GM18507 (cell line): ENCODE measurements around the gene KLHL6.
A peak's percentile ranks its signal among the peaks of the same experiment; 100 is the strongest.
"Not testable (repeated sequence)": the region's sequence is repeated elsewhere in the genome, so short reads cannot be mapped to it uniquely, and the experiment has no call there.

Experiments
- DNase-seq: peaks from one replicate; pipeline ENCODE4 v3.0.0; 2011; ENCODE audit warnings: low read depth; ENCODE audit not compliant: insufficient read length; ENCODE audit errors: extremely low spot score
- FAIRE-seq: peaks from 2 replicates; lab custom pipeline; 2011; peaks lifted over from hg19 to GRCh38; lab: Jason Lieb, UNC

Gene KLHL6

DNA sequence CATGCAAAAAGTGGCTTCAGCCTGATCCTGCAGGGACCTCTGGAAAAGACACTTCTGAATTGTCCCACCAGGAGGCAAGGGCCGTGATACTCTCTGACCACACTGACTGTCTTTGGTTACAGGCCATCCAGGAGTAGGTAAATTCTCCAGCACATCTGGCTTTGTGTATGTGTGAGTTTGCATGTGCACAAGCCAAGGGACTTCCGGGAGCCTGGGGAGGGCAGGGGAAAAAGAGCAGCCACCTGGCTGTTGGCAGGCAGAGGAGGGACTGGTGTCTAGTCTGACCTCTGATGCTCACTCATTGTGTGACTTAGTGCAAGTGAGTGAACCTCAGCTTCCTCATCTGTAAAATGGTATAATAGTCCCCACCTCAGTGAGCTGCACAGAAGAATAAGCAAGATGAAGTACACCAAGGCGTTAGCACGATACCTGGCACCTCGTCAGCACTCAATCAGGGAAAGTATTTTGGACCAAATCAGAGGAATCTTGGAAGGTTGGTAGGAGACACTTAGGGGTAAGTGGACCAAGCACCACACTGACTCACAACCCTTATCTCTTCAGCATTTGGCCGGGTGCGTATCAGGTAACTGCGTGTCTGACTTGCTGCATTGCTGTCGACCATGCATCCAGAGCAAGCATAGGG, 19.1 kb downstream of the KLHL6 start:
- DNase-seq (no peak), FAIRE-seq (peak; percentile 81)

DNA sequence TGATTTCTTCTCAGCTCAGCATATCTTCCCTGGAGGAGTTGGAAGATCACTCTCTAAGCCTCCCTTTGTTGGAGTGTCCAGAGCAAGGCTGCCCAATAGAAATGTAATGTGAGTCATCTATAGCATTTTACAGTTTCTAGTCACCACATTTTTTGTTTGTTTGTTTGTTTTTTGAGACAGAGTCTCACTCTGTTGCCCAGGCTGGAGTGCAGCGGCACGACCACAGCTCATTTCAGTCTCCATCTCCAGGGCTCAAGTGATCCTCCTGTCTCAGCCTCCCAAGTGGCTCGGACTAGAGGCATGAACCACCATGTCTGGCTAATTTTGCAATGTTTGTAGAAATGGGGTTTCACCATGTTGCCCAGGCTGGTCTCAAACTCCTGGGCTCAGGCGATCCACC, 21.3 kb downstream of the KLHL6 start:
- DNase-seq, result no peak
- FAIRE-seq, result no peak

- no peak for DNase-seq
- FAIRE-seq, result peak; percentile 12
Measured at GRCh38 chr3:183533412-183534132, 21.9 kb downstream of the KLHL6 start.

DNA sequence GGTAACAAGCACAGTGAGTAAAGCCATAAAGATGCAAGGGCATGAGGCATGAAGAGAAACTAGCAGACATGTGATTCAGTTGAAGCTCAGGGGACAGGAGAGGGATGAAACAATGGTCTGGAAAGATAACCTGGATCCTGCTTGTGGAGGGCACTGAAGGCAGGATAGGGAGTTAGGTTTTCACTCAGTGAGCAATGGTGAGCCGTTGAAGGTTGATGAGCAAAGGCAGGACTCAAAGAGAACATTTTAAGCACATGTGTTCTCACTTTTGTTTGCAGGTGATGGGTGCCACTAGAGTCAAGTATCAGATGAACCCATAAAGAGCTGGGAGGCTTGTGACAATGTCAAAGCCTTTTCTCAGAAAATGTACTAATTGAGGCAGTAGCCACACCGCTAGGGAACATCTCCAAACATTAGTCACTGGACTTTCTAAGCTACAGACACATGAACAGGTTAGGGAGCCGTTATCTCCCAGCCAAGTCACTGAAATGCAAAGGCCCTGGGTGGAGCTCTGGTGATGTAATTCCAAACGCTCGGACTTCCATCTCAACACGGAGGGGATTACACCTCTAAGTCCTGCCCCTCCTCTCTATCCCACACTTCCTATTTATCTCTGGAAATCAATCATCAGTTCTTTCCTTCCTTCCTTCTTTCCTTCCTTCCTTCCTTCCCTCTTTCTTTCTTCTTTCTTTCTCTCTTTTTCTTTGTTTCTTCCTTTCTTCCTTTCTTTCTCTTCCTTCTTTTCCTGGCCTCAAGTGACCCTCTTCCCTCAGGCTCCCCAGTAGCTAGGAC, 22.7 kb downstream of the KLHL6 start:
- FAIRE-seq, result no peak

GRCh38 chr3:183529717-183530116, 25.8 kb downstream of the KLHL6 start:
- FAIRE-seq (no peak), DNase-seq (no peak)

More for the DNA sequence above, 22.7 kb downstream of the KLHL6 start:
- DNase-seq, result no peak

DNA sequence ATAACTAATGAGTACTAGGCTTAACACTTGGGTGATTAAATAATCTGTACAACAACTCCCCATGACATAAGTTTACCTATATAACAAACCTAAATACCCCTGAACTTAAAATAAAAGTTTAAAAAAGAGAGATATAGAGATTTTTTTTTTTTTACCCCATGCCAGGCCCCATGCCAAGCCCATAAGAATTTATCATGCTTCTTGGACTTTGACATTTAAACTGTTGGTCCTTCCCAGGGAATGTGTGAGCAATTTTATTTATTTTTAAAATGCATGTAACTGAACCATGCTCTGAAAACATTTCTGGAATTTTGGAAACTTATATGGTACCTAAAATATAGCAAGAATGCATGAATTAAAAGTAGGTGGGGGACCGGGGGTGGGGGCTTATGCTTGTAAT, 26.3 kb downstream of the KLHL6 start:
- FAIRE-seq (no peak), DNase-seq (no peak)

DNA sequence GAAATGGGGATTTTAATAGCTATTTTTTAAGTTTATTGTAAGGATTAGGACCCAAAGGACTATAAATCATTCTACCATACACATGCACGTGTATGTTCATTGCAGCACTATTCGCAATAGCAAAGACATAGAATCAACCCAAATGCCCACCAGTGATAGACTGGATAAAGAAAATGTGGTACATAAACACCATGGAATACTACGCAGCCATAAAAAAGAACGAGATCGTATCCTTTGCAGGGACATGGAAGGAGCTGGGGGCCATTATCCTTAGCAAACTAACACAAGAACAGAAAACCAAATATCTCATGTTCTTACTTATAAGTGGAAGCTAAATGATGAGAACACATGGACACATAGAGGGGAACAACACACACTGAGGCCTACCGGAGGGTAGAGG, 26.7 kb downstream of the KLHL6 start:
- DNase-seq, FAIRE-seq: not testable (repeated sequence)

GRCh38 chr3:183527428-183528379, 27.8 kb downstream of the KLHL6 start:
- DNase-seq (peak; percentile 39), FAIRE-seq (peak; percentile 90)

DNA sequence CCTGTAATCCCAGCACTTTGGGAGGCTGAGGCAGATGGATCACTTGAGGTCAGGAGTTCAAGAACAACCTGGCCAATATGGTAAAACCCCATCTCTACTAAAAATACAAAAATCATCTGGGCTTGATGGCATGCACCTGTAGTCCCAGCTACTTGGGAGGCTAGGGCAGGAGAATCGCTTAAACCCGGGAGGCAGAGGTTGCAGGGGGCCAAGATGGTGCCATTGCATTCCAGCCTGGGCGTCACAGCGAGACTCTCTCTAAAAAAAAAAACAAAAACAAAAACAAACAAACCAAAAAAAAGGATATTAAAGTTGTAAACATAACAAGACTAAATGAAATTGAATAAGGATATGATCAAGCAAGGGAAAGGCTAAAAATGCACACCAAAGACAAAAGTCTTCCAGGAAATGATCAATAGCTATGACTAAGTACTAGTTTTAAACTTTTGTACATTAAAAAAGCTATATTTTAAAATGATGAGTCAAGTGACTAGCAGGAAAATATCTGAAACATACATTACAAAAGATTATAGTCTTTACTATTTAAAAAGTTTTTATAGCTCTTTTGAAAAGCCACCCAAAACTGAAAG, 28.6 kb downstream of the KLHL6 start:
- DNase-seq (no peak), FAIRE-seq (no peak)

DNA sequence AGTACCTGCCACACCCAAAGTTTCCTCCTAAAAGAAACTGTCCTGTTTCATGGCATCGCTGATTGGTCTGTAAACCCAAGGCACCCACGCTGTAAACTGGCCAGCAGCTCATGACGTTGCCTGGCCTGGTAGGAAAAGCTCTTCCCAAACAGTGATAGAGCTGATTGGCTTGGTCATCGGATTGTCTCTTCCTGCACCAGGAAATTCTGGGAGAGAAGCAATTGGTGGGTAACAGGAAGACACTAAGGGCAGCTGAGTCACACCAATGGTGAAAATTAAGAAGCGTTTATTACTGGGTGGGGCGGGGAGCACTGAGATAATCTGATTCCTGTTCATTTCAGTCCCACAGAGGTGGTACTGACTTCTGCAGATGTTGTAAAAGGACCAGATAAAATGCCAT, 31.0 kb downstream of the KLHL6 start:
- FAIRE-seq (no peak), DNase-seq (no peak)

DNA sequence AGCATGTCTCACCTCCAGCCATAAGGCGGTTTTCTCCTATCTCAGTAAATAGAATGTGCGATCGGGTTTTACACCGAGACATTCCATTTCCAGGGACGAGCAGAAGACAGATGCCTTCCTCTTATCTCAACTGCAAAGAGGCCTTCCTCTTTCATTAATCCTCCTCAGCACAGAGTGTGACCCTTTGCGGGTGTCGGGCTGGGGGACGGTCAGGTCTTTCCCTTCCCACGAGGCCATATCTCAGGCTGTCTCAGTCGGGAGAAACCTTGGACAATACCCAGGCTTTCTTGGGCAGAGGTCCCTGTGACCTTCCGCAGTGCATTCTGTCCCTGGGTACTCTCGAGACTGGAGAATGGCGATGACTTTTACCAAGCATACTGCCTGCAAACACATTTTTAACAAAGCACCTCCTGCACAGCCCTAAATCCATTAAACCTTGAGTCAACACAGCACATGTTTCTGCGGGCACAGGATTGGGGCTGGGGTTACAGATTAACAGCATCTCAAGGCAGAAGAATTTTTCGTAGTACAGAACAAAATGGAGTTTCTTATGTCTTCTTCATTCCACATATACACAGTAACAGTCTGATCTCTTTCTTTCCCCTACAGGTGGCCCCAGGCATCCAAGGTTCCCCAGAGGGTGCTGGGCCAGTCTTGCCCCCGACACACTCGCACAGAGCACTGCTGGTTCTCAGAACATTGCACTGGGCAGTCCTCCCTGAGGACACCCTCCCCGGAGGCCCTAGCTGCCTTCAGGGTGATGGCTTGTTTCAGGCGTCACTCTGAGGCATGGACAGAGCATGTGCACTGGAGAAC, 34.6 kb downstream of the KLHL6 start:
- not testable (repeated sequence) for FAIRE-seq, DNase-seq

DNA sequence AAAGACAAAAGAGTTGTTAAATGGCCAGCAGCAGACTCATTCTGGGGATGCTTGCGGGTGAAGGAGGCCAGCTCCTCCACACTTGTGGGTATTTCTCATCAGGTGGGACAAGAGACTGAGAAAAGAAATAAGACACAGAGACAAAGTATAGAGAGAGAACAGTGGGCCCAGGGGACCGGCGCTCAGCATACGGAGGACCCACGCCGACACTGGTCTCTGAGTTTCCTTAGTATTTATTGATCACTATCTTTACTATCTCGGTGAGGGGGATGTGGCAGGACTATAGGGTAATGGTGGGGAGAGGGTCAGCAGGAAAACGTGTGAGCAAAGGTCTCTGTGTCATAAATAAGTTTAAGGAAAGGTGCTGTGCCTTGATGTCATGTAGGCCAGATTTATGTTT, 35.2 kb downstream of the KLHL6 start:
- DNase-seq, FAIRE-seq: not testable (repeated sequence)

DNA sequence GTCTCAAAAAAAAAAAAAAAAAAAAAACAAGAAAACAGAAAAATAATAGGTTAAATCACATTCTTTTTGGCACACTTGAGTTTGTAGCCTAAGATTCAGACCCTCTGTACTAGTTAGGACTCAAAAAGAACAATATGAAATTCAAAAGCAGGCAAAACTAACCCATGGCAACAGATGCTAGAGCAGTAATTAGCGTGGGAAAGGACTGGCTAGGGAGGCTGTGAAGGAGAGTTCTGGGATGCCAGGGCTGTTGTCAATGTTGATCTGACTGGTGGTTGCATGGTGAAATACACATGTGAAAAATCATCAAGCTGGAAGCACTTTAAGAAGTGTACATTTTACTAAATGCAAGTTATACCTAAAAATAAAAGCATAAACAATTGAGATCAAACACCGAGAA, 35.6 kb downstream of the KLHL6 start:
- DNase-seq (no peak), FAIRE-seq (no peak)

- DNase-seq (no peak), FAIRE-seq (no peak)
Measured at GRCh38 chr3:183518491-183519251, 36.8 kb downstream of the KLHL6 start.

DNA sequence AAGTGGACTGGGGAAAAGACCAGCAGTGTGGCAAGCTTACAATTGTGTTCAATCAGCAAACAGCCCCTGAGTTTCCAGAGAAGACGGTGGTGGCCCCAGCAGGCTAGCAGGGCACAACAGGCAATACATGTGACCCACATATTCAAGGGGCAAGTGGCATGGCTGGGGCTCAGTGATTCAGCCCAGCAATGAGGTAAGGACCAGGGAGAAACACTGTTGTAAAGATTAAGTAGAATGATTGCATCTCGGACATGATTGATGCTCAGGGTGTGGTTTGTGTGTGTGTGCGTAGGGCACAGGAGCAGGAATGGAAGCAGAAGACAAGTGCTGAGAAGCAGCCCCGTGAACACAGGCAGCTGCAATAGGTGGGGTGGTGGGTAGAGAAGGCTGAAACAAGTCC, 37.9 kb downstream of the KLHL6 start:
- DNase-seq (no peak), FAIRE-seq (no peak)

DNA sequence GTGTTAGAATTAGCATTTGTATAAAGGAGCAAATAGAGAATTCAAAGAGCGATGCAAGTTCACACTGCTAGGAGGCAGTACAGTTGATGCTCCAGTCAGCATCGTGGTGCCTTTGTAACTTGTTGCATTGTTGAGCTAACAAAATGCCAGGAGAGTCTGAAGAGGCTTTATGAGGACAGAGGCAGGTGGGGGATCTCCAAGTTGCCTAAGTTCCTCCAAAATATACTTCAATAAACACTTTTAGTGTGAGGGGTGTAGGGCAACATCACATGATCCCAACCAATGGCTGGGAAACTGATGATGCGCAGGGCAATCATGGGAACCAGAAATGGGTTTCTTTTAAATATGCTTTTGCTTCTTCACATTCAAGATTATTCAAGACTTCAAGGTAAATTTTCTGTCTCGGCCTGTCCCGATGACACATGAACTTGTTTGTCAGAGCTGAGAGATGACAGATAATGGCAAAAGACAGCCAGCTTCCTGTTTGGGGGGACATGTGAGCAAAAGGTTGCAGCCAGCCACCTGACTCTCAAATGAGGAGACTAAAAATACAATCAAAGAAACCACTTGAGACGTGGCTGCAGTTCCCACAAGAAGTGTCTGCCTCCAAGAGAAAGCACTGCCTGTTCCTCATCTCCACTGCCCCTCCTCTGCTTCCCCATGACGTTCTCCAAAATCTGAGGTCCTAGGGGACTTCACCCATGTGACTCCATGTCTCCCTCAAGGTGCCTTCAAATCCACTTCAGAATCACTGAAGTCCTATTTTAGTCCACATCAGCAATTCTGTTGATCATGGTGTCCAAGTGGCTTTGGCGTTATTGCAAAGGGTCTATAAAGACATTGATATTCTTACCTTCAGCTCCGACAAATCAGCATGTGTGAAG, 39.3 kb downstream of the KLHL6 start:
- FAIRE-seq (no peak), DNase-seq (no peak)

- DNase-seq (no peak), FAIRE-seq (no peak)
Measured at GRCh38 chr3:183514021-183514420, 41.5 kb downstream of the KLHL6 start.
